KOPT-K1 (cell line): ENCODE data around the gene TCEAL7.
"Not testable (repeated sequence)": the region's sequence is repeated elsewhere in the genome, so short reads cannot be mapped to it uniquely, and the experiment has no call there.

Experiments used
- H3K27ac ChIP-seq: fragments of 200-600 bp; sonication (generic); 2 replicates; pipeline ENCODE4 v1.5.1; 2016; ENCODE audit warnings: antibody characterized with exemption, mild to moderate bottlenecking, low read depth, low read length; ENCODE audit not compliant: poor library complexity, severe bottlenecking
- H3K36me3 ChIP-seq: fragments of 200-600 bp; sonication (generic); 2 replicates; pipeline ENCODE4 v1.5.1; 2017; ENCODE audit warnings: antibody characterized with exemption, mild to moderate bottlenecking, low read length, moderate library complexity; ENCODE audit not compliant: insufficient read depth
- H3K9me3 ChIP-seq: fragments of 200-600 bp; sonication (generic); 2 replicates; pipeline ENCODE4 v1.5.1; 2017; ENCODE audit warnings: antibody characterized with exemption, low read length, mild to moderate bottlenecking; ENCODE audit not compliant: insufficient read depth, poor library complexity, severe bottlenecking

The TCEAL7 gene

DNA sequence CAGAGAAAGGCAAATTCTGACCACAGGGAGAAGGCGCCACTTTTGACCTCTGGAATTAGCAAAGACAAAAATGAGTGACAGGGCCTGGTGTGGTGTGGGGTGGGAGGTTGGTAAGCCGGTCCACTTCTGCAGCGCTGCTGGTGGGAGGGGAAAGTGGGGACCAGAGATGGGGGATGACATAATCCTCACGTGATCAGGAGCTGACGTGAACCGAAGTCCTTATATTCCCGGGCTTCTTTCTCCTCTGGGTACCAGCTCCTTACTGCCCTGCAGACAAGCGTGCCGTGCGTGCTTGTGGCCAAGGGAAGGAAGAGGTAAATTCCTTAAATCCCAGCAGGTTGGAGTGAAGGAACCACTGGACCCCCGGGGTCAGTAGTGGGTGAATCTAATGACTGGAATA is at the start of gene TCEAL7:
Gene TCEAL7, plus strand, starts transcription at position 249 of the 400 bp plus-strand sequence. CDS start 1,165 bp downstream, outside the sequence.
- Histone ChIP-seq H3K9me3 (no peaks in the 10 kb centered on the region), H3K27ac (no peak within 1 kb of the TSS)

GRCh38 chrX:103293118-103293517 is 36.9 kb upstream of the TCEAL7 start:
- H3K27ac ChIP-seq, result no peak overlapping the region
- H3K9me3 ChIP-seq, result no peaks in the 10 kb centered on the region
- no peaks in the 10 kb centered on the region for H3K36me3 ChIP-seq

More for the DNA sequence above, at the start of gene TCEAL7:
- no peaks in the 10 kb centered on the region for H3K36me3 ChIP-seq

DNA sequence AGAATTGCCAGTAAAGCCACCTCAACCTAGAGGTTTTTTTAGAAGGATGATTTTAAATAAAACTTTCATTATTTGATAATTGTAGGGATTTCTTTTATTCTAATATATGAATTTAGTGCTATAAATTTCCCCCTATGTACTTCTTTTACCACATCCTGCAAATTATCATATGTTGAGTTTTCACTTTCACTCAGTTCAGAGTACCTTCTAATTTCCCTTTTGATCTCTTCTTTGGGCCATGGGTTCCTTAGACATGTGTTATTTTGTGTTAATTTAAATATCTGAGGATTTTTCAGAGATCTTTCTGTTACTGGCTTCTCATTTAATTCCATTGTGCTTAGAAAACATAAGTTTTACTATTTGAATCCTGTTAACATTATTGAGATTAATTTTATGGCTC is 25.3 kb upstream of the TCEAL7 start:
- no peaks in the 10 kb centered on the region for H3K36me3 ChIP-seq
- no peak overlapping the region for H3K27ac ChIP-seq
- H3K9me3 ChIP-seq, result no peaks in the 10 kb centered on the region

DNA sequence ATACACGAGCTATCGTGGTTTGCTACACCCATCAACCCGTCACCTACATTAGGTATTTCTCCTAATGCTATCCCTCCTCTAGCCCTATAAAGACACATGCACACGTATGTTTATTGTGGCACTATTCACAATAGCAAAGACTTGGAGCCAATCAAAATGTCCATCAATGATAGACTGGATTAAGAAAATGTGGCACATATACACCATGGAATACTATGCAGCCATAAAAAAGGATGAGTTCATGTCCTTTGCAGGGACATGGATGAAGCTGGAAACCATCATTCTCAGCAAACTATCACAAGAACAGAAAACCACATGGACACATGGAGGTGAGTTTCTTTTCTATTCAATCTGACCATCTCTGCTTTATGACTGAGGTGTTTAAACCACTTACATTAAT is 24.4 kb upstream of the TCEAL7 start:
- H3K9me3 ChIP-seq, H3K27ac ChIP-seq, H3K36me3 ChIP-seq: not testable (repeated sequence)

GRCh38 chrX:103309860-103310554 is 20.0 kb upstream of the TCEAL7 start:
- H3K9me3 ChIP-seq, result no peaks in the 10 kb centered on the region
- no peak overlapping the region for H3K27ac ChIP-seq
- no peaks in the 10 kb centered on the region for H3K36me3 ChIP-seq

- Histone ChIP-seq H3K36me3 (no peaks in the 10 kb centered on the region), H3K27ac (no peak within 1 kb of the TSS), H3K9me3 (no peaks in the 10 kb centered on the region)
These were observed 19.3 kb upstream of the TCEAL7 start, which contains the start of gene BEX2 for GRCh38 chrX:103310555-103311398. BEX2 (minus strand) TSS chrX:103310990; CDS start chrX:103309976, 1,014 bp downstream.

- H3K36me3 ChIP-seq, result no peaks in the 10 kb centered on the region
- no peak overlapping the region for H3K27ac ChIP-seq
- H3K9me3 ChIP-seq, result no peaks in the 10 kb centered on the region
These were observed 18.6 kb upstream of the TCEAL7 start for GRCh38 chrX:103311399-103311780.

DNA sequence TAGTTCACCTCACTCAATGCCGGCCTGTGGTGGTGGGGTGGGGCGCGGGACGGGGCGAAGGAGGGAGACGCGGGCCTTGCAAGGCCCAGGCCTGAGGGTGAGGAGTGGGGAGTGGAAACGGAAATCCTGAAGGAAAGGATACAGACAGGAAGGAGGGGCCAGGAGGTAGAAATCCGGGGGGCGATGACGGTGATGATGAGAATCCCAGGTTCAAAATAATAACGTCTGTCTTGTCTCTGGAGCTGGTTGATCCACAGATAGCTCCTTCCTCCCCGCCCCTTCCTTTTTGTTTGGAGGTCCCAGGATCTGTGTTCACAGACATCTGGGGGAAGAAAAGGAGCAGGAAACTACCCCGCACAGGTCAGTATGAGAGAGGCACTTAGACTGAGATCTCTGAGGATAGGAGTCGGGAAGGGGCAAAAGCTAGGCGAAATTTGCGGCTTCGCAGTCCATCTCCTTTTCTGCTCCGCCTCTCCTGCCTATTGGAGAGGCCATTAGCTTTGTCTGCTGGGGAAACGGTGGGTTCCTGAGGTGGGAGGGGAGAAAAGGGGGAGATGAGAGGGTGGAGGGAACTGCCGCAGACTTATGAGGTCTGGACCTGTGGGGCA is 746 bp downstream of the TCEAL7 start:
- H3K9me3 ChIP-seq, result no peaks in the 10 kb centered on the region
- H3K27ac ChIP-seq, result no peak overlapping the region
- no peaks in the 10 kb centered on the region for H3K36me3 ChIP-seq

- no peaks in the 10 kb centered on the region for H3K36me3 ChIP-seq
- H3K9me3 ChIP-seq, result no peaks in the 10 kb centered on the region
- no peak overlapping the region for H3K27ac ChIP-seq
These were observed 8.6 kb downstream of the TCEAL7 start for GRCh38 chrX:103338663-103339062.

DNA sequence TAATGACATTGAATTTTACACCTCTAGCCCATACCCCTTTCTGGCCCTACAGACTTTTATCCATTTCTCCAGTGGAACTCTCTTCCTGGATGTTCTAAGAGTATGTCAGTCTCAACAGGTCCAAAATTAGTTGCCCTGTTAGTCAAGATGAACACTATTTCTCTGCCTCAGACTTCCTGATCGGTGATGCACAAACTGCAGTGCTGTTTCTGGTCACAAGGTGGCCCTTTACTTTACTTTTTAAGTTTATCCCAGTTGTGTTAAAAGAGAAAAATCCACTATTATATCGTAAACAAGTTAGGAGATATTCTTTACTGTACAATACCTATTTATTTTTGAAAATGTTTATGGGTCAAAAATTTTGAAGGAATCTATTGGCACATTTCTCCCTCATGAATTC is 13.1 kb downstream of the TCEAL7 start:
- H3K9me3 ChIP-seq, result no peaks in the 10 kb centered on the region
- H3K36me3 ChIP-seq, result no peaks in the 10 kb centered on the region
- no peak overlapping the region for H3K27ac ChIP-seq

- H3K36me3 ChIP-seq, result no peaks in the 10 kb centered on the region
These were observed 14.6 kb downstream of the TCEAL7 start for GRCh38 chrX:103344606-103345005.

GRCh38 chrX:103347682-103348397 is 17.8 kb downstream of the TCEAL7 start:
- no peak overlapping the region for H3K27ac ChIP-seq
- H3K9me3 ChIP-seq, result no peaks in the 10 kb centered on the region
- no peaks in the 10 kb centered on the region for H3K36me3 ChIP-seq

More at GRCh38 chrX:103344606-103345005, 14.6 kb downstream of the TCEAL7 start:
- Histone ChIP-seq H3K9me3 (no peaks in the 10 kb centered on the region), H3K27ac (no peak overlapping the region)

DNA sequence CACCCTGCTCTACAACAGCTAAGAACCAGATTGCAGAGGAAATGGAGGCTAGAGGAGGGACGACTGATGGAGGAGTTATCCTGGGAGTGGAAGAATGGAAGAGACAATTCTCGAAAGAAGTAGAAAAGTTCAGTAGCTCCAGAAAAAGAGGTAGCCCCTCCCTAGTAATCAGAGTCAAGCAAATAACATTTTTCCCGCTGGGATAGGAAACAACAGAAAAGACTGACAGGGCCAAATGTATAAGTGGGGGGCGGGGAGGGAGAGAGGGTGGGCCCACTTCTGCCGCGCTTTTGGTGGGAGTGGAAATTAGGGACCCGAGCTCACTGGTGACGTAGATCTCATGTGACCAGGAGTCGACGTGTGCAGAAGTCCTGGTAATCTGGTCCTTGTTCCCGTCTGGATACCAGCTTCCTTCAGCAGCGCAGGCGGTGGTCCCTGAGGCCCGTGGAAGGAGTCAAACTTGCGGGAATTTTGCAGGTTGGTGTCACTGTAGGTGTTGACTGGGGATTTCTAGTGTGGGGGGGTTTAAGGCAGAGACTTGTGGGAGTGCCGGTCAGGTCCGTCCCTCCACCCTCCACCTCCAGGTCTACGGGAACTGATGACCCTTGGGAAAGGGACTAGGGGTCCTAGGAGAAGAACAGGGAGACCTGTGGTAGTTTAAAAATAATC is 26.2 kb downstream of the TCEAL7 start, which contains the start of gene TCEAL9:
Gene TCEAL9, plus strand, starts transcription at position 377 of the 669 bp plus-strand sequence. CDS start 1,179 bp downstream, outside the sequence.
- Histone ChIP-seq H3K36me3 (no peaks in the 10 kb centered on the region), H3K9me3 (no peaks in the 10 kb centered on the region), H3K27ac (peak within 1 kb of the TSS; percentile 22)

GRCh38 chrX:103356858-103357257 is 26.8 kb downstream of the TCEAL7 start:
- Histone ChIP-seq H3K36me3 (no peaks in the 10 kb centered on the region), H3K27ac (peak overlapping the region; percentile 22), H3K9me3 (no peaks in the 10 kb centered on the region)
